ENCODE results near the gene SBF2.

The SBF2 gene

GRCh38 chr11:9884601-9885000, 409.4 kb downstream of the SBF2 start:
- in situ Hi-C loops (cut with MboI; ENCODE audit: low pct_unique_long_range_greater_than_20kb, low sequenced_read_pairs, unreplicated experiment): no loop called here
- no peak for TF ChIP-seq CTCF (IDR thresholded peaks at IDR 0.05; ENCODE audit: extremely low read depth, insufficient read depth, missing control alignments)

GRCh38 chr11:9880657-9881056, 413.4 kb downstream of the SBF2 start:
- no peak for DNase-seq (ENCODE audit: low spot score)
- in situ Hi-C loops (cut with MboI; ENCODE audit: low pct_unique_long_range_greater_than_20kb, low sequenced_read_pairs, unreplicated experiment): no loop called here
- TF ChIP-seq CTCF (IDR thresholded peaks at IDR 0.05; ENCODE audit: extremely low read depth, insufficient read depth, missing control alignments): no peak

More at GRCh38 chr11:9884601-9885000, 409.4 kb downstream of the SBF2 start:
- no peak for DNase-seq (ENCODE audit: low spot score)

- TF ChIP-seq CTCF (IDR thresholded peaks at IDR 0.05; ENCODE audit: extremely low read depth, insufficient read depth, missing control alignments): no peak
- no peak for DNase-seq (ENCODE audit: low spot score)
- in situ Hi-C loops (cut with MboI; ENCODE audit: low pct_unique_long_range_greater_than_20kb, low sequenced_read_pairs, unreplicated experiment): no loop called here
Observed at GRCh38 chr11:9878936-9879335, 415.1 kb downstream of the SBF2 start.

GRCh38 chr11:9876331-9876730, 417.7 kb downstream of the SBF2 start:
- DNase-seq (ENCODE audit: low spot score): no peak
- no peak for TF ChIP-seq CTCF (IDR thresholded peaks at IDR 0.05; ENCODE audit: extremely low read depth, insufficient read depth, missing control alignments)
- in situ Hi-C loops (cut with MboI; ENCODE audit: low pct_unique_long_range_greater_than_20kb, low sequenced_read_pairs, unreplicated experiment): no loop called here

GRCh38 chr11:9875862-9876261, 418.2 kb downstream of the SBF2 start:
- in situ Hi-C loops (cut with MboI; ENCODE audit: low pct_unique_long_range_greater_than_20kb, low sequenced_read_pairs, unreplicated experiment): no loop called here
- DNase-seq (ENCODE audit: low spot score): no peak
- no peak for TF ChIP-seq CTCF (IDR thresholded peaks at IDR 0.05; ENCODE audit: extremely low read depth, insufficient read depth, missing control alignments)

- in situ Hi-C loops (cut with MboI; ENCODE audit: low pct_unique_long_range_greater_than_20kb, low sequenced_read_pairs, unreplicated experiment): no loop called here
- TF ChIP-seq CTCF (IDR thresholded peaks at IDR 0.05; ENCODE audit: extremely low read depth, insufficient read depth, missing control alignments): no peak
- DNase-seq (ENCODE audit: low spot score): no peak
Observed at GRCh38 chr11:9875399-9875798, 418.6 kb downstream of the SBF2 start.

GRCh38 chr11:9874466-9874865, 419.6 kb downstream of the SBF2 start:
- TF ChIP-seq CTCF (IDR thresholded peaks at IDR 0.05; ENCODE audit: extremely low read depth, insufficient read depth, missing control alignments): no peak
- in situ Hi-C loops (cut with MboI; ENCODE audit: low pct_unique_long_range_greater_than_20kb, low sequenced_read_pairs, unreplicated experiment): loop anchor here (25.0 kb wide), 1 partner anchor 438 kb away; the partner anchor contains the start of gene ADM
- DNase-seq (ENCODE audit: low spot score): no peak

Measured in GM13977 (cell line).